Stomach (tissue), 9 donors: ENCODE measurements around the gene NKG7. TPM values are rescaled to one million over a fixed set of nuclear protein-coding genes. Genes with fewer than 3 reads are reported as not detected.

ENCODE experiments used
- DNase-seq, 2 donors: peaks; one replicate each; pipeline versions ENCODE4 v3.0.0 to v3.0.0-alpha.2; 2013 to 2019
- H3K27ac ChIP-seq, 5 donors: fragments of 200-600 bp in 4 of 5; sonication (generic) in 4 of 5; one replicate each; pipeline ENCODE4 v1.5.1; 2013 to 2019; ENCODE audit warnings: mild to moderate bottlenecking in 1 of 5, moderate library complexity in 1 of 5
- H3K27me3 ChIP-seq, 3 donors: fragments of 200-600 bp; sonication (generic); one replicate each; pipeline ENCODE4 v1.5.1; 2017 to 2019; ENCODE audit warnings: mixed run types in 1 of 3
- H3K36me3 ChIP-seq, 4 donors: fragments of 200-600 bp; sonication (generic); 1 replicate in 3 of 4; 2 replicates in 1 of 4; pipeline ENCODE4 v1.5.1; 2016 to 2019
- H3K4me1 ChIP-seq, 4 donors: fragments of 200-600 bp; sonication (generic); one replicate each; pipeline ENCODE4 v1.5.1; 2016 to 2019
- H3K4me3 ChIP-seq, 4 donors: fragments of 200-600 bp; sonication (generic) in 3 of 4; one replicate each; pipeline ENCODE4 v1.5.1; 2016 to 2019; ENCODE audit warnings: mild to moderate bottlenecking in 1 of 4
- H3K9me3 ChIP-seq, 4 donors: fragments of 200-600 bp; sonication (generic); one replicate each; pipeline ENCODE4 v1.5.1; 2016 to 2019
- EP300 ChIP-seq: sonication (generic); formaldehyde crosslinking; IDR thresholded peaks from one replicate; pipeline ENCODE4 v1.6.1; 2017; ENCODE audit warnings: antibody characterized with exemption
- POLR2A ChIP-seq, 4 donors: fragments of 450-650 bp; IDR thresholded peaks; one replicate each; pipeline ENCODE4 v1.6.1; 2016; ENCODE audit warnings: antibody characterized with exemption in 4 of 4, control low read depth in 2 of 4, mild to moderate bottlenecking in 1 of 4, moderate library complexity in 1 of 4
- POLR2AphosphoS5 ChIP-seq, 3 donors: sonication (generic); formaldehyde crosslinking; IDR thresholded peaks; one replicate each; pipeline ENCODE4 v1.6.1; 2016; ENCODE audit warnings: antibody characterized with exemption in 3 of 3
- WGBS, 5 donors: extraction: QIAGEN DNeasy Blood & Tissue Kit in 3 of 5; methylation state at CpG; one replicate each; pipeline versions ENCODE4 v1.1.5 to v1.1.7; 2013 to 2018; 5-methylcytosine and 5-hydroxymethylcytosine counted together
- intact Hi-C: fragments of 100-400 bp; cut with DNase I; formaldehyde crosslinking; loops from one replicate; pipeline ENCODE4 v1.15.1; 2023; ENCODE audit warnings: low total_unique reads
- polyA plus RNA-seq, 3 donors: library from polyadenylated mRNA; stranded (reverse); fragments of 200-250 nt; gene quantifications; one replicate each; pipeline ENCODE4 v1.2.3, GENCODE V29; 2013
- total RNA-seq, 5 donors: library from RNA; depleted of rRNA; stranded (reverse); fragments of >200 nt; gene quantifications; one replicate each; pipeline versions ENCODE4 v1.1.0 to v1.2.3, GENCODE V29; 2014 to 2016
- TF ChIP-seq, protein P1 (sequence below), 7 experiments: fragments of 450-650 bp in 4 of 7; fragments of 200-600 bp in 3 of 7; sonication (generic) in 3 of 7; IDR thresholded peaks; one replicate each; pipeline ENCODE4 v1.5.1; 2016 to 2019; ENCODE audit warnings: antibody characterized with exemption in 7 of 7, control low read depth in 2 of 7, mild to moderate bottlenecking in 1 of 7
- donor health status: healthy with polysubstance abuse.
- donor health status: Bipolar disorder and iron deficiency.
- donor health status: healthy.

NKG7 gene
- total and polyA plus RNA-seq, 8 donors = 2.1 to 7.7 (median 5.2) TPM; not detected in 4

DNA sequence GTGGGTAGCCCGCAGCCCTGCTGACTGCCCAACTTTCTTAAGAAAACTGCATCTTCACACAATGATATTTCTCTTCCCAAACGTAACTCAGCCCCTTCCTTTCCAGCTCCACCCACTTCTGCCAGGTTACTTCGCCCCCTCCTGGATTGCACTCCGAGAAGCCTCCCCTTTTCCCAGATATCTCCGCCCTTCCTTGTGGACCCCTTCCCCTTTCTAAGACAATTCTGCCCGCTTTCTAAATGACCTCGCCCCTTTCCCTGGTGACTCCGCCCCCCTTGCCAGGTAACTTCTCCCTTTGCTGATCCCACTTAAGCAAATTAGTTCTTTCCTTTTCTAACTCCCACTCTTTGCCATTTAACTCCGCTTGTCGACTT, 33.2 kb downstream of the NKG7 start:
- H3K9me3 ChIP-seq = no peaks in the 10 kb centered on the region
- H3K4me3 ChIP-seq = peak overlapping the region; percentile 55 to 83 (median 64)
- peaks cover 0 to 5% (median 0%) of the 10 kb centered on the region in 3 donors for H3K27me3 ChIP-seq
- H3K36me3 ChIP-seq = peaks cover 0 to 5% (median under 1%) of the 10 kb centered on the region in 4 donors
- peaks cover 8 to 27% (median 24%) of the 10 kb centered on the region in 4 donors for H3K4me1 ChIP-seq
- 0 to 2% (median 1%) methylated on average over 10 of the region's 10 CpGs for WGBS, 5 donors
- DNase-seq = no peak
- peak overlapping the region; percentile 16 to 87 (median 80) for H3K27ac ChIP-seq
- intact Hi-C loops = loop anchor here (10.0 kb wide), 1 partner anchor 96 kb away; no protein-coding TSS in a partner anchor
- TF ChIP-seq POLR2AphosphoS5 (IDR thresholded peaks at IDR 0.05) = no peak
- TF ChIP-seq, protein P1, sequence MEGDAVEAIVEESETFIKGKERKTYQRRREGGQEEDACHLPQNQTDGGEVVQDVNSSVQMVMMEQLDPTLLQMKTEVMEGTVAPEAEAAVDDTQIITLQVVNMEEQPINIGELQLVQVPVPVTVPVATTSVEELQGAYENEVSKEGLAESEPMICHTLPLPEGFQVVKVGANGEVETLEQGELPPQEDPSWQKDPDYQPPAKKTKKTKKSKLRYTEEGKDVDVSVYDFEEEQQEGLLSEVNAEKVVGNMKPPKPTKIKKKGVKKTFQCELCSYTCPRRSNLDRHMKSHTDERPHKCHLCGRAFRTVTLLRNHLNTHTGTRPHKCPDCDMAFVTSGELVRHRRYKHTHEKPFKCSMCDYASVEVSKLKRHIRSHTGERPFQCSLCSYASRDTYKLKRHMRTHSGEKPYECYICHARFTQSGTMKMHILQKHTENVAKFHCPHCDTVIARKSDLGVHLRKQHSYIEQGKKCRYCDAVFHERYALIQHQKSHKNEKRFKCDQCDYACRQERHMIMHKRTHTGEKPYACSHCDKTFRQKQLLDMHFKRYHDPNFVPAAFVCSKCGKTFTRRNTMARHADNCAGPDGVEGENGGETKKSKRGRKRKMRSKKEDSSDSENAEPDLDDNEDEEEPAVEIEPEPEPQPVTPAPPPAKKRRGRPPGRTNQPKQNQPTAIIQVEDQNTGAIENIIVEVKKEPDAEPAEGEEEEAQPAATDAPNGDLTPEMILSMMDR (IDR thresholded peaks at IDR 0.05) = no peak
- no peak for TF ChIP-seq POLR2A (IDR thresholded peaks at IDR 0.05)
- no peak for TF ChIP-seq EP300

DNA sequence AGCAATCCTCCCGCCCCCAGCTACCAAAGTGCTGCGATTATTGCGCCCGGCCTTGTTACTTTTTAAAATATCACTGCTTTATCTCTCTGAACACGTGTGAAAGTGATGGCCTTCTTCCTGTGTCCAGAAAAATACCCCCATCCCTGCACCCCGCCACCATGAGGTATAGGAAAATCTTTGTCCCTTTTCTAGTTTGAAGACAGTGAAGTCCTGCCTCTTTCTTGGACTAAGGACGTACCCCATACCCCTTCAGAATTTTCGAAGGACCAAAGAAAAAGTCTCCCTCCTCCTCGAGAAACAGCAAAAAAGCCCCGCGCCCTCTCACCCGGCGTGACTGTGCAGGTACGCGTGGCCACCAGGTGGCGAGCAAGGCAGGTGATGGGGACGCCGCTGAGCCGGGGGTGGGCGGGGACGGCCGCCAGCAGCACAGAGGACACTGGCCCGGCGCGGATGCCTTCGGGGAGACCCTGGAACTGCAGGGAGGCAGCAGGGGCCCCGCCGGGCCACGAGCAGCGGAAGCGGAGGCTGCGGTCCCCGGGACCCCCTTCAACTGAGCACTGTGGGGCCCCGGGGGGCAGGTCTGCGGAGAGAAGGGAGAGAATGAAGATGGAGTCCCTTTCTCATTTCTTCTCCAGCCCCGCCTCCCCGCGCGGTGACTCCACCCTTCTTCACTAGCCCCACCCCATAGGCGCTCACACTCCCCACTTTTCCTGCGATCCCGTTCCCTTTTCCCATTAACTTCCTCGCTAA, 33.7 kb downstream of the NKG7 start:
- intact Hi-C loops = loop anchor here (10.0 kb wide), 1 partner anchor 96 kb away; no protein-coding TSS in a partner anchor
- H3K4me3 ChIP-seq = peak overlapping the region; percentile 55 to 83 (median 64)

DNA sequence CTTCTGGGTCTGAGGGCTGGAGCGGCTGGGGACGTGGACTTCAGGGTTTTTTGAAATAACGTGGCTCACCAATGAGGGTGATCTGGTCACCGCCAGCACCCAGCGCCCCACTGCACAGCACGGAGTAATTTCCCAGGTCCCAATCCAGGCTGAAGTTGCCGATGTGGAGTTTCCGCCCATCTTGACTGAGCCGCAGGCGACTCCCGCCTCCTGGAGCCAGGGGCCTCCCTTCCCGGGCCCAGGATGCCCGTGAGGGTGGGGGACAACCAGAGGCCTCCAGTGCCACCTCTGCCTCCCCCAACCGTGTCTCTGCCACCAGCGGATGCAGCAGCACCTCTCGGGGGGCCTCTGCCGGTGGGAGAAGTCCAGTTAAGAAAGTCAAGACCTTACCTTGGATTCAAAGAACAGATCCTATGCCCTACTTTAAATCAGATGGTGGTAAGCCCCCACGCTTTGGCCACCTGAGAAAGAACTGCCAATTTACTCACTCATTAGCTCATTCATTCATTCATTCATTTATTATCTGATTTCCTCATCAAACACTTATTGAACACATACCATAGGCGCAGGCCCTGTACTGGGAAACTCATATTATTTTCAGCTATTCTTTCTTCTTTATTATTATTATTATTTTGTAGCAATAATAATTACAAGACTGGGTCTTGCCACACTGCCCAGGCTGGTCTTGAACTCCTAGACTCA, 34.4 kb downstream of the NKG7 start:
- Histone ChIP-seq H3K27me3 (peaks cover 0 to 5% (median 0%) of the 10 kb centered on the region in 3 donors), H3K36me3 (no peaks in the 10 kb centered on the region), H3K9me3 (no peaks in the 10 kb centered on the region), H3K4me1 (peaks cover 8 to 27% (median 24%) of the 10 kb centered on the region in 4 donors), H3K4me3 (no peak overlapping the region), H3K27ac (no peak overlapping the region)
- no peak for DNase-seq
- WGBS, 5 donors = 81 to 92% (median 85%) methylated on average over 16 to 19 of the region's 19 CpGs
- TF ChIP-seq POLR2A (IDR thresholded peaks at IDR 0.05) (no peak), POLR2AphosphoS5 (IDR thresholded peaks at IDR 0.05) (no peak), EP300 (no peak)
- TF ChIP-seq, protein P1 (IDR thresholded peaks at IDR 0.05) = no peak
- intact Hi-C loops = loop anchor here (10.0 kb wide), 1 partner anchor 97 kb away; no protein-coding TSS in a partner anchor

More for the DNA sequence above, 33.7 kb downstream of the NKG7 start:
- WGBS, 5 donors = 3 to 4% (median 4%) methylated on average over 36 to 43 of the region's 43 CpGs
- DNase-seq = peak; percentile 87 to 94
- Histone ChIP-seq H3K27ac (peak overlapping the region; percentile 16 to 87 (median 80)), H3K4me1 (peaks cover 8 to 27% (median 24%) of the 10 kb centered on the region in 4 donors), H3K36me3 (no peaks in the 10 kb centered on the region), H3K9me3 (no peaks in the 10 kb centered on the region), H3K27me3 (peaks cover 0 to 5% (median 0%) of the 10 kb centered on the region in 3 donors)
- TF ChIP-seq, protein P1 (IDR thresholded peaks at IDR 0.05) = peak in 5 of 7 experiments; percentile 78 to 93 (median 87)
- TF ChIP-seq EP300 = no peak

DNA sequence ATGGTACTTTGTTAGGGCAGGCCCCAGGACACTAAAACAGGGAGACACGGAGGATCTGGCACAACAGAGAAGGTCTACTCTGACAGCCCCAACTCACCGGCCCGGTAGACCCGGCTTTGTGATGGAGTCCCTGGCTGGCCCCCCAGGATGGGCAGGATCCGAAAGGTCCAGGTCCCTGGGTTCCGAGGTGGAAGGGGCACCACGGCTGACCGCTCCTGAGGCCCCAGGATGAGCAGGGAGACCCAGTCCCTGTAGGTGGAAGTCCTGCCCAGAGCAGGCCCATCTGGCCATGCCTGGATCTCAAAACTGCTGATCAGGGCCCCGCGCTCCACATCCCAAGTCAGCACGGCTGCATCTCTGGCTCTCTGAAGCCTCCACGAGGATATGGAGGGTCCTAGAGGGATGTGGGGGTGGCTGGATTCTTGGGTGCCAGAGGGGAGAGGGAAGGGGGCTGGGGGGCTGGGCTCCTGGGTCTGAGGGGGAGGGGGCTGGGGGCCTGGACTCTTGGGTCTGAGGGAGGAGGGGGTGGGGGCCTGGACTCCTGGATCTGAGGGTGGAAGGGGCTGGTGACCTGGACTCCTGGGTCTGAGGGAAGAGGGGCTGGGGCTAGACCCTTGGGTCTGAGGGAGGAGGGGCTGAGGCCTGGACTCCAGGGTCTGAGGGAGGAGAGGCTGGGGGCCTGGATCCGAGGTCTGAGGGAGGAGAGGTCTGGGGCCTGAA, 35.2 kb downstream of the NKG7 start:
- intact Hi-C loops = loop anchor here (10.0 kb wide), 1 partner anchor 98 kb away; no protein-coding TSS in a partner anchor
- Histone ChIP-seq H3K4me3 (no peak overlapping the region), H3K27me3 (peaks cover 0 to 10% (median 0%) of the 10 kb centered on the region in 3 donors), H3K4me1 (peaks cover 8 to 27% (median 24%) of the 10 kb centered on the region in 4 donors), H3K27ac (no peak overlapping the region), H3K36me3 (peaks cover 0 to 6% (median 0%) of the 10 kb centered on the region in 4 donors), H3K9me3 (no peaks in the 10 kb centered on the region)
- no peak for TF ChIP-seq EP300
- TF ChIP-seq POLR2AphosphoS5 (IDR thresholded peaks at IDR 0.05) = no peak
- TF ChIP-seq, protein P1 (IDR thresholded peaks at IDR 0.05) = no peak
- no peak for TF ChIP-seq POLR2A (IDR thresholded peaks at IDR 0.05)
- WGBS, 5 donors = 90 to 96% (median 94%) methylated on average over 6 to 13 of the region's 13 CpGs
- no peak for DNase-seq
